Gastroesophageal sphincter (tissue), 4 donors: ENCODE measurements around the gene MYO1B. TPM values are rescaled to one million over a fixed set of nuclear protein-coding genes. Genes with fewer than 3 reads are reported as not detected.

Experiments
- ATAC-seq: fragments of 150-250 bp; one replicate; pipeline ENCODE4 v1.9.1; 2016; ENCODE audit warnings: mild to moderate bottlenecking, moderate library complexity
- H3K27ac ChIP-seq, 4 donors: fragments of 200-600 bp; sonication (generic) in 3 of 4; 1 replicate in 3 of 4; 2 replicates in 1 of 4; pipeline ENCODE4 v1.5.1; 2016 to 2019
- H3K27me3 ChIP-seq: fragments of 200-600 bp; sonication (generic); one replicate; pipeline ENCODE4 v1.5.1; 2019
- H3K36me3 ChIP-seq, 2 donors: fragments of 200-600 bp; sonication (generic); one replicate each; pipeline ENCODE4 v1.5.1; 2019; ENCODE audit warnings: control low read depth in 1 of 2
- H3K4me1 ChIP-seq, 3 donors: fragments of 200-600 bp; sonication (generic); 1 replicate in 2 of 3; 2 replicates in 1 of 3; pipeline ENCODE4 v1.5.1; 2016 to 2019; ENCODE audit warnings: control low read depth in 2 of 3
- H3K4me3 ChIP-seq, 2 donors: fragments of 200-600 bp; sonication (generic); one replicate each; pipeline ENCODE4 v1.5.1; 2019; ENCODE audit warnings: mild to moderate bottlenecking in 1 of 2, moderate library complexity in 1 of 2
- H3K9me3 ChIP-seq, 3 donors: fragments of 200-600 bp; sonication (generic); one replicate each; pipeline ENCODE4 v1.5.1; 2017 to 2019; ENCODE audit warnings: control low read depth in 2 of 3
- EP300 ChIP-seq: sonication (generic); formaldehyde crosslinking; IDR thresholded peaks from one replicate; pipeline ENCODE4 v1.6.1; 2017; ENCODE audit warnings: antibody characterized with exemption, mild to moderate bottlenecking
- POLR2A ChIP-seq, 2 donors: fragments of 450-650 bp; IDR thresholded peaks; one replicate each; pipeline ENCODE4 v1.6.1; 2017; ENCODE audit warnings: antibody characterized with exemption in 2 of 2, mild to moderate bottlenecking in 2 of 2, moderate library complexity in 1 of 2
- POLR2AphosphoS5 ChIP-seq: sonication (generic); formaldehyde crosslinking; IDR thresholded peaks from one replicate; pipeline ENCODE4 v1.6.1; 2017; ENCODE audit warnings: antibody characterized with exemption
- WGBS, 2 donors: methylation state at CpG; one replicate each; pipeline ENCODE4 v1.1.5; 2018; ENCODE audit warnings: low coverage in 1 of 2; 5-methylcytosine and 5-hydroxymethylcytosine counted together
- total RNA-seq, 4 donors: library from RNA; depleted of rRNA; stranded (reverse); fragments of >200 nt; gene quantifications; one replicate each; pipeline ENCODE4 v1.1.0, GENCODE V29; 2016
- TF ChIP-seq, protein P1 (sequence below), 4 experiments: fragments of 200-600 bp in 2 of 4; fragments of 450-650 bp in 2 of 4; sonication (generic) in 1 of 4; IDR thresholded peaks; one replicate each; pipeline ENCODE4 v1.5.1; 2017 to 2019; ENCODE audit warnings: antibody characterized with exemption in 4 of 4, mild to moderate bottlenecking in 2 of 4, moderate library complexity in 2 of 4

MYO1B gene
- total RNA-seq, 4 donors from 2014 or later: 17.3 to 45.0 (median 21.0) TPM

DNA sequence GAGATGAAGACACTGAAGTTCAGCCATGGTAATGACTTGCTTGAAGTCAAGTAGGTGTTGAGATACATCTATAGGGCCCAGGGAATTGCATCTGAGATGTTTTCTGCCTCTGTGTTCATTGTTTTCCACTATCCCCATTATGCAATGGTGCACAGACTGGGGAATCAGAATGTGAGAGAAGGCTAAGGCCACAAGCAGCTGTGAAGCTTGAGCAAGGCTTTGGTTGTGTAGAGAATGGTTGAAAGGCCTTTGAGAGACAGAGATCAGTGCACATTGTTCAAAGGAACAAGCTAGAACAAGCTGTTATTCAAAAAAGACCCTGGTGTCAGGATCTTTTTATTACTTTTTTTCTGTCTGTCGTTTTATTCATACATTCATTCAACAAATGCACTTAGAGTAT lies 82.3 kb downstream of the MYO1B start:
- no peaks in the 10 kb centered on the region for H3K27me3 ChIP-seq
- TF ChIP-seq, protein P1, sequence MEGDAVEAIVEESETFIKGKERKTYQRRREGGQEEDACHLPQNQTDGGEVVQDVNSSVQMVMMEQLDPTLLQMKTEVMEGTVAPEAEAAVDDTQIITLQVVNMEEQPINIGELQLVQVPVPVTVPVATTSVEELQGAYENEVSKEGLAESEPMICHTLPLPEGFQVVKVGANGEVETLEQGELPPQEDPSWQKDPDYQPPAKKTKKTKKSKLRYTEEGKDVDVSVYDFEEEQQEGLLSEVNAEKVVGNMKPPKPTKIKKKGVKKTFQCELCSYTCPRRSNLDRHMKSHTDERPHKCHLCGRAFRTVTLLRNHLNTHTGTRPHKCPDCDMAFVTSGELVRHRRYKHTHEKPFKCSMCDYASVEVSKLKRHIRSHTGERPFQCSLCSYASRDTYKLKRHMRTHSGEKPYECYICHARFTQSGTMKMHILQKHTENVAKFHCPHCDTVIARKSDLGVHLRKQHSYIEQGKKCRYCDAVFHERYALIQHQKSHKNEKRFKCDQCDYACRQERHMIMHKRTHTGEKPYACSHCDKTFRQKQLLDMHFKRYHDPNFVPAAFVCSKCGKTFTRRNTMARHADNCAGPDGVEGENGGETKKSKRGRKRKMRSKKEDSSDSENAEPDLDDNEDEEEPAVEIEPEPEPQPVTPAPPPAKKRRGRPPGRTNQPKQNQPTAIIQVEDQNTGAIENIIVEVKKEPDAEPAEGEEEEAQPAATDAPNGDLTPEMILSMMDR (IDR thresholded peaks at IDR 0.05): no peak
- no peak for TF ChIP-seq POLR2A (IDR thresholded peaks at IDR 0.05)
- TF ChIP-seq POLR2AphosphoS5: no peak
- TF ChIP-seq EP300: no peak
- WGBS, 2 donors: 67 to 75% methylated on average over 1 of the region's 1 CpG
- H3K4me1 ChIP-seq: peaks cover 0 to 5% (median 4%) of the 10 kb centered on the region in 3 donors
- H3K27ac ChIP-seq: no peak overlapping the region
- no peaks in the 10 kb centered on the region for H3K36me3 ChIP-seq
- no peak for ATAC-seq
- H3K9me3 ChIP-seq: no peaks in the 10 kb centered on the region
- H3K4me3 ChIP-seq: no peak overlapping the region

DNA sequence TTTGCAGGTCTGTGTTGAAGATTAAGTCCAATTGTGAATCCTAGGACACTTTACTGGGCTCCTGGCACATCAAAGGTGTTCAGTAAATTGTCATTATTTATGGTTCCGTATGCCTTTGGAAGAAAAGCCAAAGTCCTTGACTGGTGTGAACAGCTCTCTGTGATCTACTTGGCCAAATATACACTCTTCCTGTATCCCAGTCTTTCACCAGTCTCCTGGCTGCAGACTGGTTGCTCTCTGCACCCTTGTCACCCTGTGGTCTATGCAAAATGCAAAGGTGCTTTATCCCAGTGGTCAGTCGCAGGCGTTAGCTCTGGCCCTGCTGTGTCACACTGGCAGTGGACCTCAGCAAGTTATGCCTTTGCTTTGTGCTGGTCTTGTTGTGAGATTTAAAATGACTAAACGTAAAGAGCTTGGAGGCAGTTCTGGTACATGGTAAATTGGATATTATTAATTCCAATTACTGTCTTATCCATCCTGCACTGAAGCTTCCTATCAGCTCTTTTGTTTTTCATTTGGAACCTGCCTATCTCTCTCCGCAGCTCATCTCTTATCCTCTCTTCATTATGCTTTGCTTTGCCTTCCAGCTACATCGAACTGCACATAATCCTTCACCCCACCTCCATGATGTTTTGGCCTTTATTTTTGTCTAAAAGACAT lies 83.1 kb downstream of the MYO1B start:
- no peaks in the 10 kb centered on the region for H3K27me3 ChIP-seq
- no peak overlapping the region for H3K27ac ChIP-seq
- no peaks in the 10 kb centered on the region for H3K4me1 ChIP-seq
- WGBS, 2 donors: 86 to 91% methylated on average over 3 to 4 of the region's 6 CpGs
- H3K9me3 ChIP-seq: no peaks in the 10 kb centered on the region
- no peak overlapping the region for H3K4me3 ChIP-seq
- H3K36me3 ChIP-seq: no peaks in the 10 kb centered on the region
- TF ChIP-seq, protein P1 (IDR thresholded peaks at IDR 0.05): no peak
- no peak for TF ChIP-seq POLR2A (IDR thresholded peaks at IDR 0.05)
- TF ChIP-seq EP300: no peak
- TF ChIP-seq POLR2AphosphoS5: no peak
- ATAC-seq: no peak

DNA sequence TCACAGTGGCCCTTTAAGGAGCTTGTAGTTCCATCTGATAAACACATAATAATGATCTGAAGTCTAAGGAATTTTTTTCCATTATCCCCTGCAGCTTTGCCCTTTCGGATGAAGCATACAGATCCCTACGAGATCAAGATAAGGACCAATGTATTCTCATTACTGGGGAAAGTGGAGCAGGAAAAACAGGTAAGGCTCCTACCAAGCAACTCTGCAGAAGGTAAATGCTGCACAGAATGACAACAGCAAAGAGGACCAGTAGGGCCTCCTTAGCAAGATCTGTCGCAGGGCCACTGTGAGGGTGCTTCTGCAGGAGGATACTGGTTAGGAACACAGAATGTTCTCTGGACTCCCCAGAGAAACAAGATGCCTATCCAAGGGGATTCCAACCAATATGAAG lies 84.6 kb downstream of the MYO1B start:
- ATAC-seq: no peak
- Histone ChIP-seq H3K4me1 (no peaks in the 10 kb centered on the region), H3K4me3 (no peak overlapping the region), H3K36me3 (no peaks in the 10 kb centered on the region), H3K9me3 (no peaks in the 10 kb centered on the region), H3K27ac (no peak overlapping the region), H3K27me3 (no peaks in the 10 kb centered on the region)
- WGBS, 2 donors: 76 to 89% methylated on average over 3 of the region's 3 CpGs
- no peak for TF ChIP-seq POLR2A (IDR thresholded peaks at IDR 0.05)
- TF ChIP-seq, protein P1 (IDR thresholded peaks at IDR 0.05): no peak
- no peak for TF ChIP-seq POLR2AphosphoS5
- no peak for TF ChIP-seq EP300

DNA sequence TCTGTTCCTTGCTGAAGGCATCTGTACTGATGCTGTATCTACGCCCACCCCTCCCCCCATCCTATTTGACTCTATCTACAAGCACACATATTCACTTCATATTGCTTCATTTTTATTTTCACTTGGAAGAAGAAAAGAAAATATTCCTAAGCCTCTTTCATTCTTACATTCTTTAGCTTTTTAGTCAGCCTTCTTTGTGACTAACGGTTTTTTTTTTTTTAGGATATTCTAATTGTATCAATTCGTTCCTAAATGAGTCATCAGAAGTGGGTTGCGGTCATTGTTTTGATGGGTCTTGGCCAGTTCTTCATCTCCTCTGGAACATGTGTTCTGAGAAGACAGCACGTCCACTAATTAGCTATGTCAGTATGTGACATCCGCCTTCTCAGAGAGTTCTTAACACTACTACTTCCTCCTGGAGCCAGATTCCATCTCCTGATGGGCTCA lies 88.7 kb downstream of the MYO1B start:
- no peak overlapping the region for H3K27ac ChIP-seq
- H3K4me1 ChIP-seq: no peaks in the 10 kb centered on the region
- no peaks in the 10 kb centered on the region for H3K9me3 ChIP-seq
- no peaks in the 10 kb centered on the region for H3K36me3 ChIP-seq
- no peaks in the 10 kb centered on the region for H3K27me3 ChIP-seq
- peak; percentile 73 for ATAC-seq
- no peak overlapping the region for H3K4me3 ChIP-seq
- TF ChIP-seq POLR2AphosphoS5: no peak
- TF ChIP-seq, protein P1 (IDR thresholded peaks at IDR 0.05): no peak
- TF ChIP-seq POLR2A (IDR thresholded peaks at IDR 0.05): no peak
- TF ChIP-seq EP300: no peak
- 41 to 57% methylated on average over 4 to 6 of the region's 6 CpGs for WGBS, 2 donors

DNA sequence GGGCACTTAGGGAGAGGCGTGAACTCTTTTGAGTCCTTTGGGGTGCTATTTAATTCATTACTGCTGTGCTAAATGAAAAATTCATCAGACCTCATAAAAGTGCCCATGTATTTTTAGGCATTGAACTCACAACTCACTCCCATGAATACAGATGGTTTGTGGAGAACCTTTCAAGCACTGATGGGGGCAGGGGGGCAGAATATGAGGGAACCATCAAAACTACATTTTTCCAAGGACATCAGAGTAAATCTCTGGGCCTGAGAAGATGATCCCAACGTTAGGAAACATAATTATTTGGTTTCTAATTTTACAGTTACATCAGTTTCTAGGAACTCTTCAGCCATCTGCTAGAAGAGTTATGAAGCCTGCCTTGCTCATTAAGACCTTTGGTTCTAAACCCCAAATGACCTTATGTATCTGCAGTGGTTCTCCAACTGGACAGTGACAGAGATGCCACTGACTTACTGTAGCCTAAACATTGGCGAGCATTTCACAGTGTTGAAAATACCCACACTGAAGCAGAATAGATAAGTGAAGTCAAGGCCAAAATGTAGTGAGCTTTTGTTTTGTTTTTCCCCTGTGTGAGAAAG lies 90.8 kb downstream of the MYO1B start:
- no peak overlapping the region for H3K27ac ChIP-seq
- H3K4me3 ChIP-seq: no peak overlapping the region
- H3K9me3 ChIP-seq: no peaks in the 10 kb centered on the region
- 66 to 84% methylated on average over 2 to 3 of the region's 3 CpGs for WGBS, 2 donors
- no peaks in the 10 kb centered on the region for H3K27me3 ChIP-seq
- no peak for ATAC-seq
- H3K4me1 ChIP-seq: no peaks in the 10 kb centered on the region
- no peaks in the 10 kb centered on the region for H3K36me3 ChIP-seq
- TF ChIP-seq, protein P1 (IDR thresholded peaks at IDR 0.05): no peak
- TF ChIP-seq POLR2A (IDR thresholded peaks at IDR 0.05) (no peak), EP300 (no peak), POLR2AphosphoS5 (no peak)
